ENCODE measurements around the gene ZC3H8. TPM values are rescaled to one million over a fixed set of nuclear protein-coding genes. Genes with fewer than 3 reads are reported as not detected.

The ZC3H8 gene
- total and polyA plus RNA-seq, 11 donors, result 5.1 to 12.2 (median 7.8) TPM

- intact Hi-C loops (cut with DNase I), result loop anchor here in 2 of 10 donors (10.0 kb wide), 2 partner anchors 219 to 311 kb away; partner anchors contain the start of genes TMEM87B (in 2 of the 2) and CHCHD5 (in 1 of the 2)
- 84 to 90% (median 88%) methylated on average over 5 of the region's 5 CpGs for WGBS, 4 donors
- H3K27ac ChIP-seq, result no peak overlapping the region
- peaks cover 0 to 6% (median 0%) of the 10 kb centered on the region in 12 donors for H3K9me3 ChIP-seq
- TF ChIP-seq CTCF (IDR thresholded peaks at IDR 0.05), result no peak
- no peak for TF ChIP-seq POLR2A (IDR thresholded peaks at IDR 0.05)
- no peak overlapping the region for H3K4me3 ChIP-seq
- H3K4me1 ChIP-seq, result peaks cover 0 to 17% (median 9%) of the 10 kb centered on the region in 12 donors
- no peak for ATAC-seq
- H3K36me3 ChIP-seq, result no peaks in the 10 kb centered on the region
- no peaks in the 10 kb centered on the region for H3K27me3 ChIP-seq
- DNase-seq, result no peak
Observed at GRCh38 chr2:112273349-112273748, 18.5 kb upstream of the ZC3H8 start.

GRCh38 chr2:112272669-112273068 is 17.8 kb upstream of the ZC3H8 start:
- ATAC-seq (no peak), DNase-seq (no peak)
- H3K27ac ChIP-seq, result no peak overlapping the region
- intact Hi-C loops (cut with DNase I), result loop anchor here in 2 of 10 donors (10.0 kb wide), 2 partner anchors 218 to 312 kb away; partner anchors contain the start of genes TMEM87B (in 2 of the 2) and CHCHD5 (in 1 of the 2)
- no peaks in the 10 kb centered on the region for H3K27me3 ChIP-seq
- peaks cover 0 to 10% (median 0%) of the 10 kb centered on the region in 12 donors for H3K9me3 ChIP-seq
- WGBS, 4 donors, result 75 to 83% (median 81%) methylated on average over 5 of the region's 5 CpGs
- H3K36me3 ChIP-seq, result no peaks in the 10 kb centered on the region
- no peak overlapping the region for H3K4me3 ChIP-seq
- peaks cover 0 to 14% (median 9%) of the 10 kb centered on the region in 12 donors for H3K4me1 ChIP-seq
- TF ChIP-seq POLR2A (IDR thresholded peaks at IDR 0.05) (no peak), CTCF (IDR thresholded peaks at IDR 0.05) (no peak)

- no peaks in the 10 kb centered on the region for H3K4me1 ChIP-seq
- 93 to 97% (median 95%) methylated on average over 1 of the region's 1 CpG for WGBS, 4 donors
- H3K27me3 ChIP-seq, result no peaks in the 10 kb centered on the region
Observed at GRCh38 chr2:112268547-112268946, 13.7 kb upstream of the ZC3H8 start.

GRCh38 chr2:112262876-112263275 is 8.0 kb upstream of the ZC3H8 start:
- DNase-seq, result no peak

More at GRCh38 chr2:112268547-112268946, 13.7 kb upstream of the ZC3H8 start:
- TF ChIP-seq CTCF (IDR thresholded peaks at IDR 0.05) (no peak), POLR2A (IDR thresholded peaks at IDR 0.05) (no peak)
- DNase-seq (no peak), ATAC-seq (no peak)
- H3K36me3 ChIP-seq, result no peaks in the 10 kb centered on the region
- no peak overlapping the region for H3K4me3 ChIP-seq
- H3K27ac ChIP-seq, result no peak overlapping the region
- H3K9me3 ChIP-seq, result peaks cover 0 to 10% (median 0%) of the 10 kb centered on the region in 12 donors
- intact Hi-C loops (cut with DNase I), result loop anchor here in 1 of 10 donors (10.0 kb wide), 1 partner anchor 166 kb away; the partner anchor contains the start of gene RGPD8

More at GRCh38 chr2:112262876-112263275, 8.0 kb upstream of the ZC3H8 start:
- no peak for ATAC-seq
- Histone ChIP-seq H3K27me3 (no peaks in the 10 kb centered on the region), H3K9me3 (peaks cover 0 to 12% (median 4%) of the 10 kb centered on the region in 12 donors), H3K4me1 (peaks cover 0 to 9% (median 0%) of the 10 kb centered on the region in 12 donors), H3K4me3 (no peak overlapping the region), H3K36me3 (no peaks in the 10 kb centered on the region), H3K27ac (no peak overlapping the region)
- intact Hi-C loops (cut with DNase I), result loop anchor here in 2 of 10 donors (5.0 to 10.0 kb wide), 2 partner anchors 172 to 319 kb away; partner anchors contain the start of genes CHCHD5 (in 1 of the 2) and RGPD8 (in 1 of the 2)
- TF ChIP-seq CTCF (IDR thresholded peaks at IDR 0.05) (no peak), POLR2A (IDR thresholded peaks at IDR 0.05) (no peak)
